NCI-H2227 (cell line): Measurements from ENCODE around the gene COL5A1.
"Not testable (repeated sequence)": the region's sequence is repeated elsewhere in the genome, so short reads cannot be mapped to it uniquely, and the experiment has no call there.

Experiments
- DNase-seq: peaks from one replicate; lab custom pipeline; 2025; ENCODE audit not compliant: unreplicated experiment; lab: John Stamatoyannopoulos, UW

The COL5A1 gene

GRCh38 chr9:134707031-134707680, 65.6 kb downstream of the COL5A1 start:
- peak; percentile 36 for DNase-seq

GRCh38 chr9:134707731-134708671, 66.4 kb downstream of the COL5A1 start:
- no peak for DNase-seq

- DNase-seq: no peak
These were observed 67.1 kb downstream of the COL5A1 start for GRCh38 chr9:134708672-134709038.

- DNase-seq: no peak
These were observed 68.1 kb downstream of the COL5A1 start for GRCh38 chr9:134709512-134710270.

- DNase-seq: no peak
These were observed 68.6 kb downstream of the COL5A1 start for GRCh38 chr9:134710271-134710540.

GRCh38 chr9:134710901-134711300, 69.3 kb downstream of the COL5A1 start:
- no peak for DNase-seq

- DNase-seq: no peak
These were observed 70.6 kb downstream of the COL5A1 start for GRCh38 chr9:134712243-134712642.

GRCh38 chr9:134712926-134713325, 71.3 kb downstream of the COL5A1 start:
- no peak for DNase-seq

- DNase-seq: not testable (repeated sequence)
These were observed 73.9 kb downstream of the COL5A1 start for GRCh38 chr9:134715536-134715935.

GRCh38 chr9:134716067-134716466, 74.5 kb downstream of the COL5A1 start:
- DNase-seq: no peak

- no peak for DNase-seq
These were observed 75.5 kb downstream of the COL5A1 start for GRCh38 chr9:134717056-134717455.

GRCh38 chr9:134717924-134718645, 76.5 kb downstream of the COL5A1 start:
- no peak for DNase-seq

- no peak for DNase-seq
These were observed 77.7 kb downstream of the COL5A1 start for GRCh38 chr9:134719331-134719730.

GRCh38 chr9:134720136-134720753, 78.6 kb downstream of the COL5A1 start:
- DNase-seq: no peak

GRCh38 chr9:134720796-134721195, 79.2 kb downstream of the COL5A1 start:
- DNase-seq: no peak

GRCh38 chr9:134721344-134721743, 79.7 kb downstream of the COL5A1 start:
- DNase-seq: no peak

- DNase-seq: no peak
These were observed 80.6 kb downstream of the COL5A1 start for GRCh38 chr9:134722120-134722701.

GRCh38 chr9:134723037-134723436, 81.4 kb downstream of the COL5A1 start:
- no peak for DNase-seq

GRCh38 chr9:134723491-134724190, 82.0 kb downstream of the COL5A1 start:
- DNase-seq: no peak
